Glutamatergic neuron (in vitro differentiated cells): Measurements from ENCODE around the gene PSMD2. TPM values are rescaled to one million over a fixed set of nuclear protein-coding genes. Genes with fewer than 3 reads are reported as not detected.
A peak's percentile ranks its signal among the peaks of the same experiment; 100 is the strongest.

ENCODE experiments used
- DNase-seq: peaks from one replicate; pipeline ENCODE4 v3.0.0; 2022
- H3K27ac Mint-ChIP-seq: one replicate; pipeline ENCODE4 v1.8.0; 2020; ENCODE audit warnings: mild to moderate bottlenecking, mixed read lengths, inconsistent platforms; ENCODE audit not compliant: unreplicated experiment
- H3K27me3 Mint-ChIP-seq: one replicate; pipeline ENCODE4 v1.8.0; 2020; ENCODE audit warnings: mild to moderate bottlenecking, moderate library complexity, mixed read lengths, inconsistent platforms; ENCODE audit not compliant: unreplicated experiment
- H3K36me3 Mint-ChIP-seq: one replicate; pipeline ENCODE4 v1.8.0; 2020; ENCODE audit warnings: mild to moderate bottlenecking, mixed read lengths, inconsistent platforms; ENCODE audit not compliant: unreplicated experiment
- H3K4me1 Mint-ChIP-seq: one replicate; pipeline ENCODE4 v1.8.0; 2020; ENCODE audit warnings: mild to moderate bottlenecking, low read depth, mixed read lengths, inconsistent platforms; ENCODE audit not compliant: unreplicated experiment
- H3K4me3 Mint-ChIP-seq: one replicate; pipeline ENCODE4 v1.8.0; 2020; ENCODE audit warnings: mild to moderate bottlenecking, mixed read lengths, inconsistent platforms; ENCODE audit not compliant: unreplicated experiment
- H3K9me3 Mint-ChIP-seq: one replicate; pipeline ENCODE4 v1.8.0; 2020; ENCODE audit warnings: mild to moderate bottlenecking, moderate library complexity, mixed read lengths, inconsistent platforms; ENCODE audit not compliant: unreplicated experiment
- CTCF ChIP-seq: fragments of 200-600 bp; sonication (generic); IDR thresholded peaks from one replicate; pipeline ENCODE4 v1.5.0; 2021; ENCODE audit not compliant: partially characterized antibody, unreplicated experiment
- total RNA-seq: library from RNA; stranded (reverse); fragmentation: NEBNext Ultra II Directional; extraction: Animal tissue kit (Norgen Biotek cat#: 25700); gene quantifications from one replicate; pipeline ENCODE4 v1.2.1, GENCODE V29; 2021; ENCODE audit not compliant: unreplicated experiment

Gene PSMD2
- total RNA-seq, 1 donor from 2014 or later: 338 TPM

GRCh38 chr3:184283681-184284080, 15.4 kb upstream of the PSMD2 start:
- Mint-ChIP-seq H3K9me3 (peaks cover 14% of the 10 kb centered on the region), H3K27me3 (peaks cover 11% of the 10 kb centered on the region), H3K36me3 (peaks cover 10% of the 10 kb centered on the region), H3K4me3 (peak overlapping the region; percentile 20), H3K4me1 (peaks cover 5% of the 10 kb centered on the region), H3K27ac (no peak overlapping the region)
- DNase-seq: no peak
- no peak for TF ChIP-seq CTCF

GRCh38 chr3:184284696-184285095, 14.3 kb upstream of the PSMD2 start:
- Mint-ChIP-seq H3K4me1 (peaks cover 5% of the 10 kb centered on the region), H3K27ac (no peak overlapping the region), H3K9me3 (peaks cover 12% of the 10 kb centered on the region), H3K36me3 (peaks cover 10% of the 10 kb centered on the region), H3K27me3 (peaks cover 10% of the 10 kb centered on the region), H3K4me3 (no peak overlapping the region)
- DNase-seq: peak; percentile 78
- TF ChIP-seq CTCF: no peak

- TF ChIP-seq CTCF: peak; percentile 65
- DNase-seq: peak; percentile 77
- Mint-ChIP-seq H3K4me3 (no peak overlapping the region), H3K36me3 (no peaks in the 10 kb centered on the region), H3K27me3 (peaks cover 9% of the 10 kb centered on the region), H3K27ac (no peak overlapping the region), H3K4me1 (peaks cover 4% of the 10 kb centered on the region), H3K9me3 (peaks cover 4% of the 10 kb centered on the region)
Observed at GRCh38 chr3:184289426-184289938, 9.6 kb upstream of the PSMD2 start.

GRCh38 chr3:184290331-184290730, 8.7 kb upstream of the PSMD2 start:
- Mint-ChIP-seq H3K27ac (no peak overlapping the region), H3K9me3 (peaks cover 4% of the 10 kb centered on the region), H3K27me3 (peaks cover 9% of the 10 kb centered on the region), H3K4me3 (peak overlapping the region; percentile 56), H3K36me3 (no peaks in the 10 kb centered on the region), H3K4me1 (no peaks in the 10 kb centered on the region)
- TF ChIP-seq CTCF: no peak
- no peak for DNase-seq

- H3K36me3 Mint-ChIP-seq: no peaks in the 10 kb centered on the region
- TF ChIP-seq CTCF: no peak
- peaks cover 4% of the 10 kb centered on the region for H3K9me3 Mint-ChIP-seq
- DNase-seq: no peak
- peaks cover 6% of the 10 kb centered on the region for H3K27me3 Mint-ChIP-seq
- no peaks in the 10 kb centered on the region for H3K4me1 Mint-ChIP-seq
- H3K4me3 Mint-ChIP-seq: no peak overlapping the region
- no peak overlapping the region for H3K27ac Mint-ChIP-seq
Observed at GRCh38 chr3:184291044-184291737, 7.8 kb upstream of the PSMD2 start.
